Left lung (tissue), 10 donors: ENCODE results near the gene THAP10. TPM values are rescaled to one million over a fixed set of nuclear protein-coding genes. Genes with fewer than 3 reads are reported as not detected.

ENCODE experiments used
- ATAC-seq: fragments of 200-7000 bp; cut with Tn5 transposase; one replicate; pipeline ENCODE4 v1.9.1; 2020; ENCODE audit warnings: moderate library complexity
- DNase-seq, 4 donors: peaks; one replicate each; pipeline ENCODE4 v3.0.0-alpha.2; 2013 to 2020
- H3K27ac ChIP-seq, 2 donors: fragments of 200-600 bp; sonication (generic) in 1 of 2; one replicate each; pipeline versions ENCODE4 v1.5.0 to v1.8.0; 2020 to 2021
- H3K27me3 ChIP-seq, 2 donors: fragments of 200-600 bp; sonication (generic) in 1 of 2; one replicate each; pipeline versions ENCODE4 v1.5.0 to v1.8.0; 2020 to 2021
- H3K36me3 ChIP-seq, 2 donors: fragments of 200-600 bp; sonication (generic) in 1 of 2; one replicate each; pipeline versions ENCODE4 v1.5.0 to v1.8.0; 2020 to 2021
- H3K4me1 ChIP-seq, 2 donors: fragments of 200-600 bp; one replicate each; pipeline ENCODE4 v1.8.0; 2021
- H3K4me3 ChIP-seq, 2 donors: fragments of 200-600 bp; sonication (generic) in 1 of 2; one replicate each; pipeline versions ENCODE4 v1.5.0 to v1.8.0; 2020 to 2021; ENCODE audit warnings: mild to moderate bottlenecking in 1 of 2
- H3K9me3 ChIP-seq, 2 donors: fragments of 200-600 bp; sonication (generic) in 1 of 2; one replicate each; pipeline versions ENCODE4 v1.5.0 to v1.8.0; 2020 to 2021
- CTCF ChIP-seq, 2 donors: fragments of 200-600 bp; sonication (generic) in 1 of 2; IDR thresholded peaks; one replicate each; pipeline versions ENCODE4 v1.5.0 to v1.8.0; 2021; ENCODE audit warnings: antibody characterized with exemption in 2 of 2
- intact Hi-C, 2 donors: fragments of 100-400 bp; cut with DNase I; formaldehyde crosslinking; loops; one replicate each; pipeline versions ENCODE4 v1.11.2 to v1.14.2; 2022
- polyA plus RNA-seq, 6 donors: library from polyadenylated mRNA; unstranded; fragments of 120-200 nt; gene quantifications; one replicate each; pipeline ENCODE4 v1.2.1, GENCODE V29; 2013; ENCODE audit not compliant: insufficient read length in 6 of 6
- total RNA-seq, 2 donors: library from RNA; stranded (reverse); fragmentation: NEBNext Ultra II Directional; extraction: Animal tissue kit (Norgen Biotek cat#: 25700); gene quantifications; one replicate each; pipeline ENCODE4 v1.2.1, GENCODE V29; 2021
- donor health status: DM: no; HTN: yes; CAD: no.
- donor health status: DM: no; HTN: no; CAD: no.

The THAP10 gene
- total and polyA plus RNA-seq, 8 donors: 1.8 to 7.6 (median 6.0) TPM

- ATAC-seq: no peak
- Histone ChIP-seq H3K4me1 (no peaks in the 10 kb centered on the region), H3K27me3 (no peaks in the 10 kb centered on the region), H3K4me3 (no peak overlapping the region), H3K36me3 (no peaks in the 10 kb centered on the region), H3K27ac (no peak overlapping the region), H3K9me3 (peaks cover 0 to 5% of the 10 kb centered on the region in 2 donors)
- no peak for TF ChIP-seq CTCF (IDR thresholded peaks at IDR 0.05)
- intact Hi-C loops: no loop called here
- no peak for DNase-seq
These were observed 28.9 kb upstream of the THAP10 start for GRCh38 chr15:70920981-70921696.

GRCh38 chr15:70917955-70918354, 25.7 kb upstream of the THAP10 start:
- Histone ChIP-seq H3K4me1 (no peaks in the 10 kb centered on the region), H3K4me3 (no peak overlapping the region), H3K27me3 (no peaks in the 10 kb centered on the region), H3K36me3 (no peaks in the 10 kb centered on the region), H3K9me3 (peaks cover 0 to 5% of the 10 kb centered on the region in 2 donors), H3K27ac (no peak overlapping the region)
- no peak for TF ChIP-seq CTCF (IDR thresholded peaks at IDR 0.05)
- ATAC-seq (no peak), DNase-seq (no peak)
- intact Hi-C loops: no loop called here

GRCh38 chr15:70916531-70916930, 24.3 kb upstream of the THAP10 start:
- intact Hi-C loops: no loop called here
- ATAC-seq: no peak
- H3K36me3 ChIP-seq: no peaks in the 10 kb centered on the region

GRCh38 chr15:70912187-70912586, 20.0 kb upstream of the THAP10 start:
- intact Hi-C loops: no loop called here
- no peaks in the 10 kb centered on the region for H3K27me3 ChIP-seq
- TF ChIP-seq CTCF (IDR thresholded peaks at IDR 0.05): no peak

More at GRCh38 chr15:70916531-70916930, 24.3 kb upstream of the THAP10 start:
- no peak for TF ChIP-seq CTCF (IDR thresholded peaks at IDR 0.05)
- no peaks in the 10 kb centered on the region for H3K27me3 ChIP-seq
- H3K4me1 ChIP-seq: no peaks in the 10 kb centered on the region
- no peak overlapping the region for H3K4me3 ChIP-seq
- H3K9me3 ChIP-seq: peaks cover 0 to 5% of the 10 kb centered on the region in 2 donors
- no peak for DNase-seq
- H3K27ac ChIP-seq: no peak overlapping the region

GRCh38 chr15:70910958-70911357, 18.7 kb upstream of the THAP10 start:
- no peak overlapping the region for H3K4me3 ChIP-seq
- H3K36me3 ChIP-seq: peaks cover 0 to 3% of the 10 kb centered on the region in 2 donors
- DNase-seq: no peak
- intact Hi-C loops: no loop called here
- no peaks in the 10 kb centered on the region for H3K27me3 ChIP-seq
- H3K9me3 ChIP-seq: peaks cover 0 to 16% of the 10 kb centered on the region in 2 donors
- no peak overlapping the region for H3K27ac ChIP-seq
- no peak for TF ChIP-seq CTCF (IDR thresholded peaks at IDR 0.05)
- H3K4me1 ChIP-seq: no peaks in the 10 kb centered on the region
- no peak for ATAC-seq

More at GRCh38 chr15:70912187-70912586, 20.0 kb upstream of the THAP10 start:
- H3K27ac ChIP-seq: no peak overlapping the region
- DNase-seq (no peak), ATAC-seq (no peak)
- H3K9me3 ChIP-seq: peaks cover 0 to 16% of the 10 kb centered on the region in 2 donors
- no peaks in the 10 kb centered on the region for H3K4me1 ChIP-seq
- H3K36me3 ChIP-seq: peaks cover 0 to 3% of the 10 kb centered on the region in 2 donors
- no peak overlapping the region for H3K4me3 ChIP-seq
